Breast epithelium (tissue), 3 donors: ENCODE data around the gene OR10H1.
"Not testable (repeated sequence)": the region's sequence is repeated elsewhere in the genome, so short reads cannot be mapped to it uniquely, and the experiment has no call there.

Experiments used
- CTCF ChIP-seq, 3 donors: fragments of 450-650 bp; IDR thresholded peaks; one replicate each; pipeline ENCODE4 v1.5.1; 2016 to 2017; ENCODE audit warnings: antibody characterized with exemption in 3 of 3, mild to moderate bottlenecking in 3 of 3, moderate library complexity in 3 of 3
- POLR2A ChIP-seq: fragments of 450-650 bp; IDR thresholded peaks from one replicate; pipeline ENCODE4 v1.6.1; 2016; ENCODE audit warnings: antibody characterized with exemption, mild to moderate bottlenecking, moderate library complexity
- POLR2AphosphoS5 ChIP-seq, 3 donors: sonication (generic); formaldehyde crosslinking; IDR thresholded peaks; one replicate each; pipeline ENCODE4 v1.6.1; 2017; ENCODE audit warnings: antibody characterized with exemption in 3 of 3

DNA sequence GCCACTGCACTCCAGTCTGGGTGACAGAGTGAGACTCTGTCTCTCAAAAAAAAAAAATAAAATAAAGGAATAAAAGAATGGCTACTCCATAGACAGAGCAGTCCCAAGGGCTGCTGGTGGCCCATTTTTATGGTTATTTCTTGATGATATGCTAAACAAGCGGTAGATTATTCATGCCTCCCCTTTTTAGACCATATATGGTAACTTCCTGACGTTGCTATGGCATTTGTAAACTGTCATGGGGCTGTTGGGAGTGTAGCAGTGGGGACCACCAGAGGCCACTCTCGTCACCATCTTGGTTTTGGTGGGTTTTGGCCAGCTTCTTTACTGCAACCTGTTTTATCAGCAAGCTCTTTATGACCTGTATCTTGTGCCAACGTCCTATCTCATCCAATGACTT lies 24.4 kb upstream of the OR10H1 start:
- TF ChIP-seq POLR2A; CTCF (IDR thresholded peaks at IDR 0.05); POLR2AphosphoS5 (IDR thresholded peaks at IDR 0.05): not testable (repeated sequence)
